Heart right ventricle (tissue), 16 donors: ENCODE data around the gene CNFN. TPM values are rescaled to one million over a fixed set of nuclear protein-coding genes. Genes with fewer than 3 reads are reported as not detected.

ENCODE experiments used
- ATAC-seq, 8 donors: fragments of 200-7000 bp; cut with Tn5 transposase; one replicate each; pipeline ENCODE4 v1.9.1; 2020; ENCODE audit warnings: mild to moderate bottlenecking in 8 of 8, moderate library complexity in 8 of 8, moderate number of reproducible peaks in 1 of 8
- DNase-seq, 2 donors: peaks; one replicate each; pipeline ENCODE4 v3.0.0-alpha.2; 2020
- H3K27ac ChIP-seq, 10 donors: fragments of 200-600 bp; sonication (generic) in 2 of 10; one replicate each; pipeline versions ENCODE4 v1.5.0 to v1.8.0; 2020 to 2022; ENCODE audit warnings: mild to moderate bottlenecking in 3 of 10
- H3K27me3 ChIP-seq, 7 donors: fragments of 200-600 bp; one replicate each; pipeline ENCODE4 v1.8.0; 2021 to 2022; ENCODE audit warnings: mild to moderate bottlenecking in 2 of 7
- H3K36me3 ChIP-seq, 9 donors: fragments of 200-600 bp; sonication (generic) in 1 of 9; one replicate each; pipeline versions ENCODE4 v1.5.0 to v1.8.0; 2020 to 2022; ENCODE audit warnings: mild to moderate bottlenecking in 2 of 9
- H3K4me1 ChIP-seq, 9 donors: fragments of 200-600 bp; sonication (generic) in 1 of 9; one replicate each; pipeline versions ENCODE4 v1.5.0 to v1.8.0; 2020 to 2022; ENCODE audit warnings: mild to moderate bottlenecking in 4 of 9
- H3K4me3 ChIP-seq, 10 donors: fragments of 200-600 bp; sonication (generic) in 2 of 10; one replicate each; pipeline versions ENCODE4 v1.5.0 to v1.8.0; 2020 to 2022; ENCODE audit warnings: mild to moderate bottlenecking in 7 of 10, moderate library complexity in 2 of 10
- H3K9me3 ChIP-seq, 11 donors: fragments of 200-600 bp in 10 of 11; sonication (generic) in 2 of 11; one replicate each; pipeline versions ENCODE4 v1.5.0 to v1.8.0; 2013 to 2022; ENCODE audit warnings: mild to moderate bottlenecking in 2 of 11, control low read depth in 1 of 11, moderate library complexity in 1 of 11
- CTCF ChIP-seq, 9 donors: fragments of 200-600 bp; sonication (generic) in 2 of 9; IDR thresholded peaks; one replicate each; pipeline versions ENCODE4 v1.5.0 to v1.8.0; 2021 to 2022; ENCODE audit warnings: antibody characterized with exemption in 9 of 9, mild to moderate bottlenecking in 5 of 9, moderate library complexity in 1 of 9
- WGBS, 2 donors: extraction: QIAGEN DNeasy Blood & Tissue Kit; methylation state at CpG; one replicate each; pipeline ENCODE4 v1.1.7; 2013; ENCODE audit warnings: inconsistent platforms in 1 of 2; 5-methylcytosine and 5-hydroxymethylcytosine counted together
- intact Hi-C, 10 donors: fragments of 100-400 bp; cut with DNase I; formaldehyde crosslinking; loops; one replicate each; pipeline versions ENCODE4 v1.11.1 to v1.14.2; 2022
- polyA plus RNA-seq, 2 donors: library from polyadenylated mRNA; stranded (reverse); fragments of 200-250 nt; gene quantifications; one replicate each; pipeline ENCODE4 v1.2.3, GENCODE V29; 2013
- total RNA-seq, 10 donors: library from RNA; stranded (reverse); fragmentation: NEBNext Ultra II Directional in 3 of 10; extraction: Animal tissue kit (Norgen Biotek cat#: 25700) in 3 of 10; gene quantifications; one replicate each; pipeline versions ENCODE4 v1.2.1 to v1.2.4, GENCODE V29; 2021 to 2023
- donor health status: Arrhythmogenic right ventricular cardiomyopathy.
- donor health status: ischemic (EF 13 %, LVEDD 7.1; RV severe dilation, severe dysfunction).
- donor health status: healthy with polysubstance abuse.
- donor health status: DM: no; HTN: yes; CAD: no.
- donor health status: DM: no; HTN: no; CAD: no.
- donor health status: ischemic (EF 25% LVEDD 6.9; RV normal size, moderate dysfunction).
- donor health status: ischemic (EF 25% LVEDD 5.7; RV mildly dilated, moderate dysfunction).
- donor health status: healthy.
- donor health status: DM: yes; HTN: yes; CAD: no.
- donor health status: Ischemic cardiomyopathy.
- donor health status: ischemic (EF 35%, LVEDD 5.7; RV mildly dilated, moderate dysfunction).
- donor health status: nonischemic (EF 11% LVEDD 7.7; RV severe dilation, severe dysfunction).
- donor health status: DM: yes; HTN: yes; CAD: no.
- donor health status: PGD.
- donor health status: ischemic (EF 29% LVEDD 5.4; RV normal size, mild dysfunction).
- donor health status: nonischemic (EF 23%, LVEDD 6.1; RV moderate dilation, normal function).

Gene CNFN
- total and polyA plus RNA-seq, 12 donors = 0.51 to 7.2 (median 0.84) TPM; not detected in 5

GRCh38 chr19:42419309-42419708, 29.2 kb upstream of the CNFN start:
- intact Hi-C loops = no loop called here
- peaks cover 0 to 33% (median 0%) of the 10 kb centered on the region in 9 donors for H3K36me3 ChIP-seq
- peaks cover 0 to 4% (median 0%) of the 10 kb centered on the region in 7 donors for H3K27me3 ChIP-seq
- H3K4me1 ChIP-seq = peaks cover 3 to 61% (median 51%) of the 10 kb centered on the region in 9 donors
- DNase-seq (peak; percentile 44 to 68), ATAC-seq (peak in 4 of 8 donors; percentile 15 to 32 (median 27))
- TF ChIP-seq CTCF (IDR thresholded peaks at IDR 0.05) = no peak
- peak overlapping the region in 1 of 10 donors; percentile 9 for H3K4me3 ChIP-seq
- 43 to 48% methylated on average over 6 of the region's 6 CpGs for WGBS, 2 donors
- peak overlapping the region in 9 of 10 donors; percentile 45 to 94 (median 88) for H3K27ac ChIP-seq
- no peaks in the 10 kb centered on the region for H3K9me3 ChIP-seq

- intact Hi-C loops = no loop called here
- Histone ChIP-seq H3K4me3 (no peak overlapping the region), H3K4me1 (peaks cover 8 to 39% (median 27%) of the 10 kb centered on the region in 9 donors), H3K27me3 (no peaks in the 10 kb centered on the region), H3K27ac (peak overlapping the region in 8 of 10 donors; percentile 37 to 69 (median 56)), H3K9me3 (no peaks in the 10 kb centered on the region), H3K36me3 (peaks cover 0 to 53% (median 0%) of the 10 kb centered on the region in 9 donors)
- ATAC-seq (peak; percentile 43 to 84 (median 68)), DNase-seq (peak in 1 of 2 donors; percentile 45)
- WGBS, 2 donors = 64 to 73% methylated on average over 4 of the region's 4 CpGs
- no peak for TF ChIP-seq CTCF (IDR thresholded peaks at IDR 0.05)
These were observed 22.6 kb upstream of the CNFN start for GRCh38 chr19:42412661-42413076.

GRCh38 chr19:42412227-42412626, 22.1 kb upstream of the CNFN start:
- no peaks in the 10 kb centered on the region for H3K27me3 ChIP-seq
- 76 to 79% methylated on average over 7 of the region's 7 CpGs for WGBS, 2 donors
- ATAC-seq (peak in 6 of 8 donors; percentile 8 to 34 (median 16)), DNase-seq (no peak)
- peaks cover 8 to 39% (median 27%) of the 10 kb centered on the region in 9 donors for H3K4me1 ChIP-seq
- peaks cover 0 to 53% (median 0%) of the 10 kb centered on the region in 9 donors for H3K36me3 ChIP-seq
- H3K27ac ChIP-seq = peak overlapping the region in 8 of 10 donors; percentile 37 to 69 (median 56)
- intact Hi-C loops = no loop called here
- H3K4me3 ChIP-seq = no peak overlapping the region
- H3K9me3 ChIP-seq = no peaks in the 10 kb centered on the region
- TF ChIP-seq CTCF (IDR thresholded peaks at IDR 0.05) = no peak

GRCh38 chr19:42411581-42412178, 21.6 kb upstream of the CNFN start:
- no peak for TF ChIP-seq CTCF (IDR thresholded peaks at IDR 0.05)
- H3K27ac ChIP-seq = peak overlapping the region in 6 of 10 donors; percentile 53 to 69 (median 58)
- WGBS, 2 donors = 93 to 97% methylated on average over 8 of the region's 8 CpGs
- DNase-seq = no peak
- H3K4me3 ChIP-seq = no peak overlapping the region
- H3K9me3 ChIP-seq = no peaks in the 10 kb centered on the region
- intact Hi-C loops = no loop called here
- H3K4me1 ChIP-seq = peaks cover 8 to 39% (median 27%) of the 10 kb centered on the region in 9 donors
- H3K36me3 ChIP-seq = peaks cover 0 to 56% (median 3%) of the 10 kb centered on the region in 9 donors
- H3K27me3 ChIP-seq = no peaks in the 10 kb centered on the region
- no peak for ATAC-seq
